ENCODE data around the gene SEMA4D.

SEMA4D gene

DNA sequence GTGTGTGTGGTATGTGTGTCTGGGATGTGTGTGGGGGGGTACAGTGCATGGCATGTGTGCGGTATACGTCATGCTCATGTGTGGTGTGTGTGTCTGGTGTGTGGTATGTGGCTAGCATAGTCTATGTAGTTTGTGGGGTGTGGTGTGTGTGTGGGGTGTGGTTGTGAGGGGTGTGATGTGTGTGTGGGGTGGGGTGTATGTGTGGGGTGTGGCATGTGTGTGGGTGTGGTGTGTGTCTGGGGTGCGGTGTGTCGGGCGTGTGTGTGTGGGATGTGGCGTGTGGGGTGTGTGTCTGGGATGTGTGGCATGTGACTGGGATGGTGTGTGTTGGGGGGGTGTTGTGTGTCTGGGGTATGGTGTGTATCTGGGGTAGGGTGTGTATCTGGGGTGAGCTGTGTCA is 127.3 kb downstream of the SEMA4D start:
- in situ Hi-C loops (cut with MboI; ENCODE audit: low sequenced_read_pairs, unreplicated experiment): no loop called here

DNA sequence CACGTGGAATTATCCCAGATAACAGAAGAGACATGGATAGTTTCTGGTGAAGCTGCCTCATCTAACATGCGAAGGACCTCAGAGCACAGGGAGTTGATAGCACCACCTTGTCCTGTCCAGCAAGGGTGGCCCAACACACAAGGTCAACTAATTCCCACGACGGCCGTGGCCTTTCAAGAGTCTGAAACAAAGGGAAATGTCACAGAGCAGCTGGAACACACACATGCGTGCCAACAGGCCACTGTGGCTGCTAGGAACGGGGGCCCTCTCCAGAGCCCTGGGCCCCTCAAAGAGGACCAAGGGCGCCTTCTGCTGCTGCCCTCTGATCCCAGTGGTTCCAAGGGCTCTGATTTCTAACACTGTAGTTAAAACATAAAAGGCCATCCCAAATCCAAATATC is 128.9 kb downstream of the SEMA4D start:
- in situ Hi-C loops (cut with MboI; ENCODE audit: low sequenced_read_pairs, unreplicated experiment): no loop called here
- DNase-seq (ENCODE audit: low spot score): no peak

More for the DNA sequence above, 127.3 kb downstream of the SEMA4D start:
- DNase-seq (ENCODE audit: low spot score): no peak
- TF ChIP-seq, protein P1, sequence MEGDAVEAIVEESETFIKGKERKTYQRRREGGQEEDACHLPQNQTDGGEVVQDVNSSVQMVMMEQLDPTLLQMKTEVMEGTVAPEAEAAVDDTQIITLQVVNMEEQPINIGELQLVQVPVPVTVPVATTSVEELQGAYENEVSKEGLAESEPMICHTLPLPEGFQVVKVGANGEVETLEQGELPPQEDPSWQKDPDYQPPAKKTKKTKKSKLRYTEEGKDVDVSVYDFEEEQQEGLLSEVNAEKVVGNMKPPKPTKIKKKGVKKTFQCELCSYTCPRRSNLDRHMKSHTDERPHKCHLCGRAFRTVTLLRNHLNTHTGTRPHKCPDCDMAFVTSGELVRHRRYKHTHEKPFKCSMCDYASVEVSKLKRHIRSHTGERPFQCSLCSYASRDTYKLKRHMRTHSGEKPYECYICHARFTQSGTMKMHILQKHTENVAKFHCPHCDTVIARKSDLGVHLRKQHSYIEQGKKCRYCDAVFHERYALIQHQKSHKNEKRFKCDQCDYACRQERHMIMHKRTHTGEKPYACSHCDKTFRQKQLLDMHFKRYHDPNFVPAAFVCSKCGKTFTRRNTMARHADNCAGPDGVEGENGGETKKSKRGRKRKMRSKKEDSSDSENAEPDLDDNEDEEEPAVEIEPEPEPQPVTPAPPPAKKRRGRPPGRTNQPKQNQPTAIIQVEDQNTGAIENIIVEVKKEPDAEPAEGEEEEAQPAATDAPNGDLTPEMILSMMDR (IDR thresholded peaks at IDR 0.05; ENCODE audit: borderline replicate concordance, control extremely low read depth, extremely low read depth, insufficient read depth, missing control alignments): no peak

DNA sequence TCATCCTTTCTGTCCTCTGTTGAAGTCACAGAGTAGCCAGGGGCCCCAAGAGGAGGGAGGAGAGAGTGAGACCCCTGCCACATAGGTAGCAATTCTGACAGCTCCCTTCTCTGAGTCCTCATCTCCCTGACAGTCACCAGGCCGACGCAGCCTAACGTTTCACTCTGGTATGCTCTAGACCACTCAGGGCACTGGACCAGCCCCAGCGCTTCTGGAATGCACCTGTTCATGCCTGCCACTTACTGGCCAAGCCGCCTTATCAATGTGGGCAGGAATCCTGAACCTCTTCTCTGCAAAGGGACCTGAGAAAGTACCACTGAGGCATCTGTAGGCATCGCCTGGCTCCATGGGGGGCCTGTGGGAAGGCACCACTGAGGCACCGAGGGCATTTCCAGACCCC is 129.4 kb downstream of the SEMA4D start:
- DNase-seq (ENCODE audit: low spot score): no peak
- TF ChIP-seq, protein P1 (IDR thresholded peaks at IDR 0.05; ENCODE audit: borderline replicate concordance, control extremely low read depth, extremely low read depth, insufficient read depth, missing control alignments): no peak
- in situ Hi-C loops (cut with MboI; ENCODE audit: low sequenced_read_pairs, unreplicated experiment): no loop called here

More for the DNA sequence above, 128.9 kb downstream of the SEMA4D start:
- TF ChIP-seq, protein P1 (IDR thresholded peaks at IDR 0.05; ENCODE audit: borderline replicate concordance, control extremely low read depth, extremely low read depth, insufficient read depth, missing control alignments): no peak

DNA sequence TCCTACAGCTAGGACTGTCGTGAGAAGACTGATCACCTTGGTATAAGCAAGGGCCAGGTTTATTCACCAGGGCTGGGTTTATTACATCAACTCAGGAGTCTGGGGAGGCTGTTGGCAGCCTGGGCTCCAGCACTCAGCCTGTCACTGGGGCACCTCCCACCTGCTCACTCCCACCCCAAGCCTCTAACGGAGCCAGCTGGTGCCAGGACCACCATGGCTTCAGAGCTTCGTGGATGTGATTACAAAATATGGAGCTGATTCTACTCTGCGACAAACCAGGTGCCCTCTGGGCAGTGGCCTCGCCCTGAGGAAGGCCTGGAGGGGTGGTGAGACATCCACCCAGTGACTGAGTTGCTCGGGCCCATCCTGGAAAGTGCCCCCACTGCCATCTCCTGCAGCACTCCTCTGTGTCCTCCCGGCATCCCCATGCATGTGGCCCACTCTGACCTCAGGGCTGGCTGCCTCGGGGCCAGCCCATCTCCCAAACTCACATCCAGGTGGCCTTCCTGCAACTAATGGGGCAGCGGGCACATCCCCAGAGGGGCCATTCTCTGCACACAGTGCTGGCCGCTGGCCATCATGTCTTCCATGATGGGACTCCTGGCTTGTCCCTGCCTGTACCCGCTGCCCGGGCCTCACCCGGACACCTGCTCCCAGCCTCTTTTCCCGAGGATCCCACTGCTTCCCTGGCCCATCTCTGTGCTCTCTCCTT is 130.0 kb downstream of the SEMA4D start:
- TF ChIP-seq, protein P1 (IDR thresholded peaks at IDR 0.05; ENCODE audit: borderline replicate concordance, control extremely low read depth, extremely low read depth, insufficient read depth, missing control alignments): no peak
- DNase-seq (ENCODE audit: low spot score): no peak
- in situ Hi-C loops (cut with MboI; ENCODE audit: low sequenced_read_pairs, unreplicated experiment): no loop called here

DNA sequence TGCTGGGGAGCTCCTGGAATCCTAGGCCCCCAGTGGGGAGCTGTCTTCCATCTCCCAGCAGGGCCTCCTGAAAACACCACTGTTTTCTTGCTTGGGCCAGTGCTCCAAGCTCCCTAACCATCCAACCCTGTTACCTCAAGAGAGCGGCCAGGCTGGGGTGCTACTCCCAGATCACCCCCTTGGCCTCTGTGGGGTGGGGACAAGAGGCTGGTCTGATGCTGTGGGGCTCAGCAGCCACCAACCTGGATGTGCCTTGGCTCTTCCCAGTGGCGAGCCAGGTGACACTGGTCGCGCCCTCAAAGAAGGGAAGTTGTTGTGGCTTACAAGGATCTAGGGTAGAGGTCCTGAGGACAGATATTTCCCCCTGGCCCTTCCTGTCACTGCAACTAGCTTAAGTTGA is 130.6 kb downstream of the SEMA4D start:
- DNase-seq (ENCODE audit: low spot score): no peak
- in situ Hi-C loops (cut with MboI; ENCODE audit: low sequenced_read_pairs, unreplicated experiment): no loop called here
- TF ChIP-seq, protein P1 (IDR thresholded peaks at IDR 0.05; ENCODE audit: borderline replicate concordance, control extremely low read depth, extremely low read depth, insufficient read depth, missing control alignments): no peak

DNA sequence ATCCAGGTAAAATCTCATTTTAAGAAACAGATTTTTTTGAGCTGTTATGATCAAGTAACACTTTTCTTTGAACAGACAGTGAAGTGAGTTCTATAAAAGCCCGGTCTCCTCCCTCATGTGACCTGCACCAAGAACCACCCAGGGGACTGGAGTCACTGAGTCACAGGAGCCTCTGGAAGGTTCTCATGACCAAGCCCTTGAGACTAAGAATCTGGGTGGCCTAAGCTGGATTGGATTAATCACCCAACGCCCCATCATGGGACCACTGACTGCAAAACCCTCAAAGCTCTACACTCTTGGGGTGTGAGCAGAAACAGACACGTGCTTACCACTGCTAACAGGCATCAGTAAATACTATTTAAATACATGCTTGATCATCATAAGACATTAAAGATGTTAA is 131.2 kb downstream of the SEMA4D start:
- TF ChIP-seq, protein P1 (IDR thresholded peaks at IDR 0.05; ENCODE audit: borderline replicate concordance, control extremely low read depth, extremely low read depth, insufficient read depth, missing control alignments): no peak
- in situ Hi-C loops (cut with MboI; ENCODE audit: low sequenced_read_pairs, unreplicated experiment): no loop called here
- DNase-seq (ENCODE audit: low spot score): no peak
